GM19324 (cell line): Measurements from ENCODE around the gene GARIN5B.
A peak's percentile ranks its signal among the peaks of the same experiment; 100 is the strongest.

ENCODE experiments used
- ATAC-seq: cut with Tn5 transposase; IDR thresholded peaks from one replicate; pipeline ENCODE4 v1.9.1; 2021; ENCODE audit warnings: mild to moderate bottlenecking, moderate library complexity; ENCODE audit not compliant: unreplicated experiment, low FRiP score

The GARIN5B gene

DNA sequence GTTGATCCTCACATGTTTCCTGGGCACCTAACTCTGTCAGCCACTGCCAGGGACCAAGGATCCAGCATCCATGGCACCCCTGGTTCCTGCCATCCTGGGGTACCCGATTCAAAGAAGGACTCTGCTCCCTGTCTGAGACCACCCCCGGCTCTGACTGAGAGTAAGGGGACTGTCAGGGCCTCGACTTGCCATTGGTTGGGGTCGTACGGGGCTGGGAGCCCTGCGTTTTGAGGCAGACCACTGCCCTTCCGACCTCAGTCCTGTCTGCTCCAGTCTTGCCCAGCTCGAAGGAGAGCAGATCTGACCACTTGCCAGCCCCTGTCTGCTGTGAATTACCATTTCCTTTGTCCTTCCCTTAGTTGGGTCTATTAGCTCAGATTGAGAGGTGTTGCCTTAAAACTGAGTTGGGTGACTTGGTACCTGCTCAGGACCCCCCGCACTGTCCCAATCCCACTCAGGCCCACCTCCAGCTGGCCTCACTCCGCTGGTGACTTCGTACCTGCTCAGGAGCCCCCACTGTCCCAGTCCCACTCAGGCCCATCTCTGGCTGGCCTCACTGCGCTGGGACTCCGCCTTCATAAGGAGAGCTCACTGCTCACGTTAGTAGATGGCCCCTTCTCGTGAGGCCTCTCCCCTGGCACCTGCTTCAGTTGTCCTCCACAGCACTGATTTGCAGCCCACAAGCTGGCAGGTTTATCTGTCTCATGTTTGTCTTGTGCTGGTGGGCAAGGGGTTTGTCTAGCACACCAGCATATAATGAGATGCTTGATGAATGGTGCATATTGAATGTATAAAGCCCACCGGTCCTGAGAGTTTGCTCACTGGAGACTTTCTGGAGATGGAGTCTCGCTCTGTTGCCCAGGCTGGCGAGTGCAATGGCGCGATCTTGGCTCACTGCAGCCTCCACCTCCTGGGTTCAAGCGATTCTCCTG lies 26.6 kb upstream of the GARIN5B start:
- ATAC-seq = no peak

- ATAC-seq = no peak
These were observed 24.9 kb upstream of the GARIN5B start for GRCh38 chr19:55387736-55388497.

- no peak for ATAC-seq
These were observed 23.5 kb upstream of the GARIN5B start for GRCh38 chr19:55386493-55386971.

GRCh38 chr19:55385724-55386492 lies 22.8 kb upstream of the GARIN5B start, which contains the start of gene RPL28:
RPL28 (plus strand) TSS chr19:55385932; CDS start chr19:55386358, 426 bp downstream.
- peak; percentile 76 for ATAC-seq

- peak; percentile 50 for ATAC-seq
These were observed 22.1 kb upstream of the GARIN5B start for GRCh38 chr19:55384920-55385723.

DNA sequence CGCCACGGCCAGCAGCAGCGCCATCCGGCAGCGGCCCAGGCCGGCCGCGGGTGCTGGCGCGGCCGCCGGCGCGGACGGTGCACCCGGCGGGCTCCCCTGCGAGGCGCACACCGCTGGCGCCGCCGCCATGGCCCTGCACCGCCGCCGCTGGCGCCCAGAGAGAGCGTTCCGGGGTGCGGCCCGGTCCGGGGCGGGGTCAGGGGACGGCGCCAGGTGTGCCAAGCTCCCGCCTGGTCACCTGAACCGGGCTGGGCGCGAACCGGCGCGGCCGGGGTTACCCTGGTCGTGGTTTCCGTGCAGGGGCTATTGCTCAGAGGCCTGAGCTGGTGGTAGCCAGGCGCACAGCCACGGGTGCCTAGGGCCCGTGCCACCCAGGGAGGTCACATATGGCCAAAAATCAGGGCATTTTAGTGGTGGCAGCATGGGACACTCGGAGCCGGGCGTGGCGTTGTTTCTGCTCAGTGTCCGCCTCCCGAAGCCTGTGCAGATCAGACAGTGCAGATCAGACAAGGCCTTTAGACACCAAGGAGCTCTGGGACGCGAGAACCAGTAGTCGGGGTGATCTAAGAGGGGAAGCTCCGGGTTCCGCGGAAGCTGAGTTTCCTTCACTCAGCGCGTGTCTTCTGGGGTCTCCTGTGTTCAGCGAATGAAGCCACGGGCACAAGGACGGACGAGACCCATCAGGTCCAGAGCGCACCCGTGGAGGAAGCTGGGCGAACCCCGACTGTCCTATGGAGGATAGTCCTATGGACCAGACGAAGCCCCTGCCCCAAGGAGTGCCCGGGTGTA lies 21.3 kb upstream of the GARIN5B start, which contains the start of gene TMEM238:
TMEM238 (minus strand) TSS at position 162 of the 789 bp plus-strand sequence; CDS start at position 129, 33 bp downstream.
- ATAC-seq = no peak

DNA sequence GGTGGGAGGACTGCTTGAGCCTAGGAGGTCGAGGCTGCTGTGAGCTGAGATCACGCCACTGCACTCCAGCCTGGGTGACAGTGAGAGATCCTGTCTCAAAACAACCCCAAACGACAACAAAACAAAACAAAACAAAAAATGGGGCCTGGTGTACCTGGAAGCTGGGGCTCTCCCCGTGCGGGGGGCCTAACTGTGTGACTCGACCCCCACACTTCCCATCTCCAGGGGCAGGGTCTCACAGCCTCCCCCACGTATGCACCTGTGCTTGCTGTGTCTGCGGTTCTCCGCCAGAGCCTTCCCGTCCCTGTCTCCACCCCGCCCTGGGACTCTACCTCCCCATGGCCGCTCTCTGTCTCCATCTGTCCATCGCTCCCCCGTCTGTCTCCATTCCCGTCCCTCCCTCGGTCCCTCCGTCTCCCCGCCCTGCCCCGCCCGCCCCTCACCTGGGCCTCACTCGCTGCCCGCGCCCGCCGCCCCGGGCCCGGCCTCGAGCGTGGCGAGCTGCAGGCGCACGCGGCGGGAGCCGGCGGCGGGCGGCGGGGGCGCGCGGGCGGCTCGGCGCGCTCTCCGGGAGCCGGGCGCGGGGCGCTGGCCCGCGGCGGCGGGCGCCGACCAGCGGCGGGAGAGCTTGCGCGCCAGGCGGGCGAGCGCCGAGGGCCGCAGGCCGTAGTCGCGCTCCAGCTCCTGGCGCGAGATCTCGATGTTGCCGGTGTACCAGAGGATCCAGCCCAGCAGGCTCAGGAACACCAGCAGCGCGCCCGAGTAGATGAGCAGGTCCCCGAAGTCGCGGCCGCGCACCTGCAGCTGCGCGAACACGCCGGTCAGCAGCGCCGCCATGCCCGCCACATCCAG lies 20.4 kb upstream of the GARIN5B start:
- ATAC-seq = no peak

DNA sequence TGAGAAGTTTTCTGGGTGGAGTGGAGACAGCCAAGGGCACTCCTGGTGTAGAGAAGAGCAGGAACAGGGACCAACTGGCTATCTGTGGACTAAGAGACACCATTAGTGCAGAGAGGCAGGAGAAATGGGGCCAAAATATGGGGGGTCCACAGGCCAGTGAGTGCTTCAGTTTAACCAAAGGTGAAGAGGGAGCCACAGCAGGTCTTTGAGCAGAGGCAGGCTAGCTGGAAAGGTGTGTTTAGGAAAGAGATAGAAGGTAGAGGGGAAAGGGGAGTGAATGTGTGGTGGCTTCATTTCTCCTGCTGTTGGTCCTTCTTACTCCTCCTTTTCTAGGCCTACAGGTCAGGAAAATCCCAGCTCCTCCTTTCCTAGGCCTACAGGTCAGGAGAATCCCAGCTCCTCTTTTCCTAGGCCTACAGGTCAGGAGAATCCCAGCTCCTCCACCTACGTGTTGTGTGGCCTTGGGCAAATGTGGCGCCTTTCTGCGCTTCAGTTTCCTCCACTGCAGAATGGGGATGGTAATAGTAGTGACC lies 19.5 kb upstream of the GARIN5B start:
- ATAC-seq = no peak

GRCh38 chr19:55382013-55382412 lies 19.0 kb upstream of the GARIN5B start:
- ATAC-seq = no peak

- ATAC-seq = no peak
These were observed 16.1 kb upstream of the GARIN5B start for GRCh38 chr19:55379174-55379573.

- no peak for ATAC-seq
These were observed 14.5 kb upstream of the GARIN5B start for GRCh38 chr19:55377356-55378131.

DNA sequence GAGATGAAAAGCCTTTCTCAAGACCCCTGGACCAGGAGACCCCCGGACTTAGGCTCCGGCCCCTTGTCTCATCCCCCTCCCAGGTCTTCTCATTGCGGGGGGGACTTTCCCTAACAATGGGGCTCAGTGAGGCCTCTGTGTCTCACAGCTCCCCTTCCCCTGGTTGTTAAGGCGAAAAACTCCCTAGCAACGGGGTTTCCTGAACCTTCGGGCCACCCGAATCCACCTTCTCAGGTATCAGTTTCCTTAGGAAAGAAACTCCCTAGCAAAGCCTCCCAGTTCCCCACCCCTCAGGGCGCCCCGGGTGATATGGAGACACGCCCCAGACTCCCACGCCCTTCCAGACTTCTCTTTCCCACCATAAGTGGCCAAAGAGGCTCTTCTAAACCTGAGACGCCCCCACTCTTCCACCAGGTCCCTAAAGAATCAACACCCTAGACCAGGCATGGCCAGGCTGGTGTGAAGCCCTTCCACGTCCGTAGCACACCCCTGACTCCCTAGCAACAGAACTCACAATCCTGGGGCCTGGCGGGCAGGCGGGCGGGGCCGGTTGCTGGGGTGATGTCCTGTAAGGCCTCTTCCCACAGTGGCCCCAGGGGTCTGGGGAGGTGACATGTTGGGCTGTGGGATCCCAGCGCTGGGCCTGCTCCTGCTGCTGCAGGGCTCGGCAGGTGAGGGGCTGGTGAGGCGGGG lies 13.3 kb upstream of the GARIN5B start, which contains the start of gene TMEM190:
TMEM190 (plus strand) TSS at position 586 of the 693 bp plus-strand sequence; CDS start at position 614, 28 bp downstream.
- ATAC-seq = no peak

DNA sequence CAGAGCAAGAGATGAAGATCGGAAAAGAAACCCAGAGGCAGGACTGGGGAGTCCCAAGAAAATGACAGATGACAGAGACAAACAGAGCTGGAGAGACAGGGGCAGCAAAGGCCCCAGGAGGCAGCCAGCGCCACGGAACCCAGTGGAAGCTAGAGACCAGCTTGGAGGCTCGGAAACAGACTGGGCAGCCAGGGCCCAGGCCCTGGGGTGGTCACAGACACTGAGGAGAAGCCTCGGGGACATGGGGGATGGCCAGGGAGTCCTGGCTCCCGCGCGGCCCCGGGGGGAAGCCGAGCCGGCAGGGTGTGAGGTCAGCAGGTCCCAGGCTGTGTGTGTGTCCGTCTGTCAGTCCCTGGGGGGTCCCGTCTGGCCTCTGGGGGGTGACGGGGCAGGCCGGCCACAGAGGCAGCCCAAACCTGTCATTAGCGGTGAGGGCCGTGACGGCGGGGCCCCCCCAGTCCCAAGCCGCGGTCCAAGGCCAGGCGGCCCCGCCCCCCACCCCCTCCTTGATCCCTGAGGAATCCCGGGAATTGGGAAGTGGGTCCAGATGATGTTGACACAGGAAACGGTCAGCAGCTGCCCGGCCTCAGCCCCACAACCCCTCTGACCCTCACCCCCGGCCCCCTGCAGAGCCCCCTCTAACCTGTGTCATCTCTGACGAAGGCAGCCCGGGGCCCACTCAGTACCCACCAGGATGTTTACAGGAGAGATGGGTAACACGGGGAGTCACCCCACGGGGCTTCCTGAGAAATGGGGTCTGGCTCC lies 11.1 kb upstream of the GARIN5B start:
- no peak for ATAC-seq

- ATAC-seq = no peak
These were observed 10.4 kb upstream of the GARIN5B start for GRCh38 chr19:55373306-55373992.
